ENCODE results near the gene PPP2R1B.
"Not testable (repeated sequence)": the region's sequence is repeated elsewhere in the genome, so short reads cannot be mapped to it uniquely, and the experiment has no call there.

PPP2R1B gene

GRCh38 chr11:111782109-111782741, 16.0 kb upstream of the PPP2R1B start:
- DNase-seq = no peak

- DNase-seq = no peak
Measured at GRCh38 chr11:111779118-111779517, 12.9 kb upstream of the PPP2R1B start.

GRCh38 chr11:111778047-111778558, 11.9 kb upstream of the PPP2R1B start:
- DNase-seq = no peak

- no peak for DNase-seq
Measured at GRCh38 chr11:111777094-111778046, 11.2 kb upstream of the PPP2R1B start.

GRCh38 chr11:111776398-111777093, 10.4 kb upstream of the PPP2R1B start:
- DNase-seq = no peak

- DNase-seq = no peak
Measured at GRCh38 chr11:111774955-111775710, 8.9 kb upstream of the PPP2R1B start.

- DNase-seq = no peak
Measured at GRCh38 chr11:111772535-111772934, 6.3 kb upstream of the PPP2R1B start.

GRCh38 chr11:111771205-111771604, 5.0 kb upstream of the PPP2R1B start:
- DNase-seq = not testable (repeated sequence)

- DNase-seq = no peak
Measured at GRCh38 chr11:111770581-111771134, 4.5 kb upstream of the PPP2R1B start.

GRCh38 chr11:111766834-111767142, 599 bp upstream of the PPP2R1B start:
- DNase-seq = no peak

GRCh38 chr11:111765320-111765983, 737 bp downstream of the PPP2R1B start:
- DNase-seq = no peak

GRCh38 chr11:111764621-111765020, 1.6 kb downstream of the PPP2R1B start:
- no peak for DNase-seq

GRCh38 chr11:111762981-111763643, 3.1 kb downstream of the PPP2R1B start:
- DNase-seq = no peak

- no peak for DNase-seq
Measured at GRCh38 chr11:111762526-111762925, 3.7 kb downstream of the PPP2R1B start.

- no peak for DNase-seq
Measured at GRCh38 chr11:111761036-111761435, 5.2 kb downstream of the PPP2R1B start.

- no peak for DNase-seq
Measured at GRCh38 chr11:111759778-111760407, 6.3 kb downstream of the PPP2R1B start.

GRCh38 chr11:111759376-111759775, 6.8 kb downstream of the PPP2R1B start:
- DNase-seq = no peak

- DNase-seq = no peak
Measured at GRCh38 chr11:111756097-111756496, 10.1 kb downstream of the PPP2R1B start.

GRCh38 chr11:111749646-111750045, 16.5 kb downstream of the PPP2R1B start:
- DNase-seq = no peak

- DNase-seq = no peak
Measured at GRCh38 chr11:111748035-111748804, 18.0 kb downstream of the PPP2R1B start.

Data from activated naive CD4-positive, alpha-beta T cell treated with anti-CD3 and anti-CD28 coated beads, Interleukin-2, amount 50 U/mL, for 16 hours (primary cell).